ENCODE data around the gene CPVL.

The CPVL gene

GRCh38 chr7:28956608-28957063 is 189.7 kb downstream of the CPVL start:
- DNase-seq (ENCODE audit: low read depth) = no peak
- peak; percentile 62 for TF ChIP-seq CTCF (IDR thresholded peaks at IDR 0.05; ENCODE audit: low read depth, low read length, missing control alignments)
- peak overlapping the region; percentile 46 for H3K4me3 ChIP-seq (ENCODE audit: low read depth, low read length)
- in situ Hi-C loops (cut with HindIII; ENCODE audit: low sequenced_read_pairs) = no loop called here

- in situ Hi-C loops (cut with HindIII; ENCODE audit: low sequenced_read_pairs) = no loop called here
- no peak for DNase-seq (ENCODE audit: low read depth)
- peak; percentile 74 for TF ChIP-seq CTCF (IDR thresholded peaks at IDR 0.05; ENCODE audit: low read depth, low read length, missing control alignments)
- H3K4me3 ChIP-seq (ENCODE audit: low read depth, low read length) = peak overlapping the region; percentile 46
Observed at GRCh38 chr7:28955718-28956607, 190.4 kb downstream of the CPVL start.

GRCh38 chr7:28955356-28955717 is 191.0 kb downstream of the CPVL start:
- peak overlapping the region; percentile 46 for H3K4me3 ChIP-seq (ENCODE audit: low read depth, low read length)

GRCh38 chr7:28954946-28955345 is 191.4 kb downstream of the CPVL start:
- in situ Hi-C loops (cut with HindIII; ENCODE audit: low sequenced_read_pairs) = no loop called here
- no peak overlapping the region for H3K4me3 ChIP-seq (ENCODE audit: low read depth, low read length)
- no peak for TF ChIP-seq CTCF (IDR thresholded peaks at IDR 0.05; ENCODE audit: low read depth, low read length, missing control alignments)
- peak; percentile 55 for DNase-seq (ENCODE audit: low read depth)

More at GRCh38 chr7:28955356-28955717, 191.0 kb downstream of the CPVL start:
- TF ChIP-seq CTCF (IDR thresholded peaks at IDR 0.05; ENCODE audit: low read depth, low read length, missing control alignments) = no peak
- in situ Hi-C loops (cut with HindIII; ENCODE audit: low sequenced_read_pairs) = no loop called here
- no peak for DNase-seq (ENCODE audit: low read depth)

- H3K4me3 ChIP-seq (ENCODE audit: low read depth, low read length) = no peak overlapping the region
- in situ Hi-C loops (cut with HindIII; ENCODE audit: low sequenced_read_pairs) = no loop called here
- no peak for DNase-seq (ENCODE audit: low read depth)
- TF ChIP-seq CTCF (IDR thresholded peaks at IDR 0.05; ENCODE audit: low read depth, low read length, missing control alignments) = no peak
Observed at GRCh38 chr7:28954471-28954870, 191.9 kb downstream of the CPVL start.

GRCh38 chr7:28953633-28954032 is 192.7 kb downstream of the CPVL start:
- in situ Hi-C loops (cut with HindIII; ENCODE audit: low sequenced_read_pairs) = no loop called here
- no peak for TF ChIP-seq CTCF (IDR thresholded peaks at IDR 0.05; ENCODE audit: low read depth, low read length, missing control alignments)
- peak; percentile 56 for DNase-seq (ENCODE audit: low read depth)
- H3K4me3 ChIP-seq (ENCODE audit: low read depth, low read length) = no peak overlapping the region

All from astrocyte of the cerebellum (primary cell).